GM12874 (cell line): ENCODE results near the gene LNX1.

Source experiments
- TF ChIP-seq, protein P1 (sequence below): IDR thresholded peaks from 2 replicates; pipeline ENCODE4 v1.5.1; 2011; ENCODE audit warnings: low read depth, mild to moderate bottlenecking, control low read depth, low read length, moderate library complexity; ENCODE audit not compliant: insufficient read depth

Gene LNX1

DNA sequence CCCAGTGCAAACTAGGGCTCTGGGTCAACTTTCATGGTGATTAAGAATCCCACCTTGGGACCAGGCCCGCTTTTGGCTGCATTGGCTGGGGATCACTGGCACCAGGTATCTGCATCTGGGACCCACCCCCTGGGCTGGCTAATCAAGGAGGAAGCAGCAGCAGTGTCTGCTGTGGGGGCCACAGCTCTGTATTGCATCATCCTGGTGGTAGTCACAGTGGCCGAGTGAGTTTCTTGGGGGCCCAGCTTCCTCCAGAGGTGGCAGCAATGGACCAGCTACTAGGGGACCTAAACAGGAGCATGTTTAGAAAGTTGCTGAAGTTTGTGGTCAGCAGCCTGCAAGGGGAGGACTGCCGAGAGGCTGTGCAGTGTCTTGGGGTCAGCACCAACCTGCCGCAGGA, 15.7 kb downstream of the LNX1 start:
- TF ChIP-seq, protein P1, sequence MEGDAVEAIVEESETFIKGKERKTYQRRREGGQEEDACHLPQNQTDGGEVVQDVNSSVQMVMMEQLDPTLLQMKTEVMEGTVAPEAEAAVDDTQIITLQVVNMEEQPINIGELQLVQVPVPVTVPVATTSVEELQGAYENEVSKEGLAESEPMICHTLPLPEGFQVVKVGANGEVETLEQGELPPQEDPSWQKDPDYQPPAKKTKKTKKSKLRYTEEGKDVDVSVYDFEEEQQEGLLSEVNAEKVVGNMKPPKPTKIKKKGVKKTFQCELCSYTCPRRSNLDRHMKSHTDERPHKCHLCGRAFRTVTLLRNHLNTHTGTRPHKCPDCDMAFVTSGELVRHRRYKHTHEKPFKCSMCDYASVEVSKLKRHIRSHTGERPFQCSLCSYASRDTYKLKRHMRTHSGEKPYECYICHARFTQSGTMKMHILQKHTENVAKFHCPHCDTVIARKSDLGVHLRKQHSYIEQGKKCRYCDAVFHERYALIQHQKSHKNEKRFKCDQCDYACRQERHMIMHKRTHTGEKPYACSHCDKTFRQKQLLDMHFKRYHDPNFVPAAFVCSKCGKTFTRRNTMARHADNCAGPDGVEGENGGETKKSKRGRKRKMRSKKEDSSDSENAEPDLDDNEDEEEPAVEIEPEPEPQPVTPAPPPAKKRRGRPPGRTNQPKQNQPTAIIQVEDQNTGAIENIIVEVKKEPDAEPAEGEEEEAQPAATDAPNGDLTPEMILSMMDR: no peak

DNA sequence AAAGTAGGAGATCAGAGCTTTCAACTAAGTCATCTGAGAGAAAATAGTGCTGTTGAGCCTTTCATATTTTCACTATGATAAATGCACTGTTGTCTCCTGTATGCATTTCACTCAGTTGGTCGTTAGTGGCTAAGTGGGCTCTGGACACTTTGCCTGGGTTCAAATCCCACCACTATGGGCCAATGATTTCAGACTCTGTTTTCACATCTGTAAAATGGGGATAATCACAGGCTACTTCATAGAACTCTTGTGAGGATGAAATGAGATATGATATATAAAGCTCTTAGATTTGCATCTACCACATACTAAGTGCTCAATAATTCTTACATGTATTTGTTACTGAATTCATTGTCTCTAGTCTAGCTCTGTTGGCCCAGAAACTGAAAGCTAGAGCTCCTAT, 16.8 kb downstream of the LNX1 start:
- TF ChIP-seq, protein P1: no peak

DNA sequence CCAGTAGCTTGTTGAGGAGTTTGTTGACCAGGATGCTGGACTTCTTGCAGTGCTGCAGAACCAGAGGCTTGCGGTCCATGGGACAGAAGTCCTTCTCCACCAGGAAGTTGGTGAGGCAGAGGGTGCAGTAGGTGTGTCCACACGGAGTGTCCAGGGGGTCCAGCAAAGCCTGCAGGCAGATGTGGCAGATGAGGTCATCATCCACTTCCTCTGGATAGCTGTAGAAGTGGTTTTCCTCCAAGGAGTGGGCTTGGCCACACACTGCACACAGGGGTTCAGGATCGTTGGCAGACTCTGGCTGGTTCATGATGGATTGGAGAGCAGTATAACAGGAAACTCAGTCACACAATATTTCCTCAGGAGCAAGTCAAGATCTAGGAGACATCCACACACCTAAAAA, 17.6 kb downstream of the LNX1 start:
- TF ChIP-seq, protein P1: no peak

DNA sequence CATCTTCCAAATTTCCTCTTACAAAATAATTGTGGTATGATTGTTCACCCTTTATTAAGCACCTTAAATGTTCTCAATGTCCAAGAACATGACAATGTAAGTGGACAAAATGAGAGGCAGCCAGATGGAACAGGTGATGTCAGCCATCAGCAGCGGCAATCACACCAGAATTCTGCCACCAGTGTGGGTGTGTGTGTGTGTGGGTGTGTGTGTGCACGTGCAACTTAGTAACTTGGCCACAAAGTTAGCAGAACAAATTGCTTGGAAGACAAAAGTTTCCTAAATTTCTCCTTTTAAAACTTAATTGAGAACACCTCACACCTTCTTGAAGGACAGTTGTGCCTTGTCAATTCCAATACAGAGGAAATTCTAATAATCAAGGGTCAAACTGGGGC, 18.7 kb downstream of the LNX1 start:
- TF ChIP-seq, protein P1: no peak

DNA sequence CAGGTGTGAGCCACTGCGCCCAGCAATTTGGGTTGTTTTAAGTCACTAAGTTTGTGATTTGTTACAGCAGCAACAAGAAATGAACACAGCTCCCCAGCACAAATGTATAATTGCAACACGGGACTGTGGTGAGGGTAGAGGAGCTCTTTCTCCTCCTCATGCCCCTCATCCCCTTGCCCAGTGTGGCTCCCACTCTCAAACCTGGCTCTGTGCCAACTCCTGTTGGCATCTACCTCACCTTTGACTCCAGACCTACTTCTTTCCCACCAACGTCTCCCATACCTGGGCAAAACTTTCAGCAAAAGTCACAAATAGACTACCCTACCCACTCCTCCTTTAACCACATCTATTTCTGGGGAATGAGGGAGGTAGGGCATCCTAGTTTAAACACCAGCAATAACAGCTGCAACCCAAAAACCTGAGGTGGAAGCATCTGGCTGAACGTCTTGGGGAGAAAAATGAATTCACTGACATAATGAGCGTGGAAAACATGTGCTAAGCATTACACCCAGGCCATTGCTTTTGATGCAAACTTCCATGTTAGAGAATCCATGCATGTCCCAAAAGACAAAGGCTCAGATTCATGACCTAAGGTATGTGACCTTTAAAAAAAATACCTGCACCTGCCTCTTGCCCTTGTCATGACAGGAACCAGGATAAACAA, 19.2 kb downstream of the LNX1 start:
- TF ChIP-seq, protein P1: no peak

DNA sequence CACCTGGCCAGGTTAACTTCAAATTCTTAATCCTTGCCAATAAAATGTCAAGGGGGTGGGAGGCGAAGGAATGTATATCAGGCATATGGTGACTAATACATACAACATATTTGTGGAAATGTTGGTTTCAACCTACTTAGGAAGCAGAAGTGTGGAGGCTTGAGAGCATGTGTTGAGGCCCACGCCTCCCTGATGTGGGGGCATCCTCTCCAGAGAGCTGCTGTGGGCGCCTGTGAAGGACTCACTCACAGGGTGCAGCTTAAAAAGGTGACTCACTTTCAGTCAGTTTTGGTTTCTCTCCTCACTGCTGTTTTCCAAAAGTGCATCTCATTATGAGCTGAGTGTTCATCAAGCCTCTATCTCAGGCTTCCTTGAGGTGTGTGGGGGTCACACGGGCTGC, 27.5 kb downstream of the LNX1 start:
- TF ChIP-seq, protein P1: no peak

DNA sequence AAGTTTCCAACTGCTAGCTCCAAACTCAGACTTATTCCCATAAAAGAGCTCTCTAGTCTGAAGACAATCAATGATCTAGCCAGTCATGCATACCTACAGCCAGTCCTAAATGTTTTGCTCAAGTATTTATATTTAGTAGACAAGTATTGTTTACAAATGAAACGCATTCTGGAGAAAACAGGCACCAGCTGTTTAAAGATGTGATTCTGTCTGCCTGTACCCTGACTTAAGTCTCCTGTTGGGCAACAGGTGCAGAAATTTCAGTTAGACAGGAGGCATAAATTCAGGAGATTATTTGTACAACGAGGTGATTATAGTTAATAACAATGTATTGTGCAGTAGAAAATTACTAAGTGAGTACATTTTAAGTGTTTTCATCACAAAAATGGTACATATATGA, 28.9 kb downstream of the LNX1 start:
- TF ChIP-seq, protein P1: no peak

DNA sequence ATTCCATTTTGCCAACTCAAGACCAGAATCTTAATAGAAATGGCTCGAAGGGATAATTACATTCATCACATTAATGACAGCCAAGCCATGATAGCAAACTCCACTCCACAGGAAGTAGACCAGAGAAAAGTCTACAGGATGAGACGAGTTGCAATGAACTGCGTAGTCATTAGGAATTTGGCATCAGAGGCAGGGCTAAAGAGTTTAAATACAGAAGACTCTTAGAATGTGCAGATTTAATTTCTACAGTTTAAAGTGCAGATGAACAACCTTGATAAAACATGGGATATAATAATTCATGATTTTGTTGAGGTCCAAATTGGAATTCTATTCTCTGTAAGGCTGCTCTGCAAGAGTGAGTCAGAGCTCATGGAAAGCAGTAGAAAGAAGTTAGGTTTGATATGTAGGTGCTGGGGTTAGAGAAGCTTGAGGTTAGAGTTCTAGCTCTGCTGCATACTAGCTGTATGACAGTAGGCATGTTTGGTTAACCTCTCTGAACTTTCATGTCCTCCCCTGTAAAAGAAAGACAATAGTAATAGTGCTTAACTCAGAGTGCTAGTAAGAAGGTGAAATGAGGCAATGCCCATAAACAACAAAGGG, 32.2 kb downstream of the LNX1 start:
- TF ChIP-seq, protein P1: no peak
